Suprapubic skin (tissue), 4 donors: ENCODE data around the gene MYO18A.

Experiments
- CTCF ChIP-seq, 2 donors: fragments of 200-600 bp in 1 of 2; fragments of 450-650 bp in 1 of 2; sonication (generic) in 1 of 2; IDR thresholded peaks; one replicate each; pipeline ENCODE4 v1.5.1; 2016 to 2019; ENCODE audit warnings: antibody characterized with exemption in 2 of 2, mild to moderate bottlenecking in 1 of 2, moderate library complexity in 1 of 2
- POLR2A ChIP-seq, 2 donors: fragments of 450-650 bp; IDR thresholded peaks; one replicate each; pipeline ENCODE4 v1.6.1; 2017; ENCODE audit warnings: antibody characterized with exemption in 2 of 2, mild to moderate bottlenecking in 2 of 2, moderate library complexity in 2 of 2
- POLR2AphosphoS5 ChIP-seq, 3 donors: sonication (generic); formaldehyde crosslinking; IDR thresholded peaks; one replicate each; pipeline ENCODE4 v1.6.1; 2017; ENCODE audit warnings: antibody characterized with exemption in 3 of 3

- TF ChIP-seq CTCF (IDR thresholded peaks at IDR 0.05), result no peak
- no peak for TF ChIP-seq POLR2A (IDR thresholded peaks at IDR 0.05)
- TF ChIP-seq POLR2AphosphoS5 (IDR thresholded peaks at IDR 0.05), result no peak
These were observed 155.8 kb downstream of the MYO18A start for GRCh38 chr17:29024316-29024952.
